Left ventricle myocardium superior (tissue), 1 donor: Measurements from ENCODE around the gene KIFAP3. TPM values are rescaled to one million over a fixed set of nuclear protein-coding genes. Genes with fewer than 3 reads are reported as not detected.
A peak's percentile ranks its signal among the peaks of the same experiment; 100 is the strongest.
"Not testable (repeated sequence)": the region's sequence is repeated elsewhere in the genome, so short reads cannot be mapped to it uniquely, and the experiment has no call there.

Source experiments
- ATAC-seq: fragments of 200-7000 bp; cut with Tn5 transposase; one replicate; pipeline ENCODE4 v1.9.1; 2020; ENCODE audit warnings: mild to moderate bottlenecking, moderate library complexity
- DNase-seq: peaks from one replicate; pipeline ENCODE4 v3.0.0-alpha.2; 2020
- intact Hi-C: fragments of 100-400 bp; cut with micrococcal nuclease; formaldehyde crosslinking; loops from one replicate; pipeline ENCODE4 v1.11.0; 2022
- total RNA-seq: library from RNA; stranded (reverse); fragmentation: NEBNext Ultra II Directional; extraction: Animal tissue kit (Norgen Biotek cat#: 25700); gene quantifications from one replicate; pipeline ENCODE4 v1.2.1, GENCODE V29; 2021
- donor health status: DM: no; HTN: yes; CAD: no; lungs with severe emphysema.

Gene KIFAP3
- total RNA-seq, 1 donor from 2014 or later, result 20.7 TPM

DNA sequence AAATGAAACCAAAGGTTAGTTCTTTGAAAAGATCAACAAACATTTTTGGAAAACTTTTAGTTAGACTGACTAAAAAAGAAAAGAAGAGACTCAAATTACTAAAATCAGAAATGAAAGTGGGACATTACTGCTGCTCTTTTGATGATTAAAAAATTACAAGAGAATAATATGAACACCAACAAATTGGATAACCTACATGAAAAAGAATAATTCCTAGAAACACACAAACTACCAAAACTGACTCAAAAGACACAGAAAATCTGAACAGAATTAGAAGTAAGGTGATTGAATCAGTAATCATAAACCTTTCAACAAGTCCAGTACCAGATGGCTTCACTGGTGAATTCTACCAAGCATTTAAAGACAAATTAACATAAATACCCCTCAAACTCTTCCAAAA, 5.6 kb downstream of the KIFAP3 start:
- no peak for DNase-seq
- intact Hi-C loops, result no loop called here
- ATAC-seq, result no peak

DNA sequence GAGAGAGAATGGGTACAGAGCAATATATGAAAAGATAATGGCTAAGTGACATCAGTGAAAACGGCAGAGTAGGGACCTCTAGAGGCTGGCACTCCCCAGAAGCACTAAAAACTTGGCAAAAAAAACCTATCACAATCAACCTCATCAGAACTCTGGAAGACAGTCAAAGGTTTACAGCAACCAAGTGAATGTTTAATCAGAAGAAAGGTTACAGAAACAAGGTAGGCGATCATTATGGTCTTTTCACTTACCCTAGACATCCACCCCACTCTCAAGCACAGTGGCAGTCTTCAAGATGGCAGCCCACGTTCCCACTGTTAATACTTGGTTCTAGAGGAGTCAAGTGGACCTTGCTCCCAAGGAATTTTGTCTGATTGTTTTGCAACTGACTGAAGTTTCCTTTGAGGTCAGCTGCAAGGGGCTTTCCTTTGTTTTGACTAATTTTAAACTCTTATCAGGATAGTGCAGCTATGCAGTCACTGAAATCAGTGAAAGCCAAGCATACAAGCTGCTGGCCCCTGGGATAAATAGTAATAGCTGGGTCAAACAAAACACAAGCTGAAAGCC, 7.2 kb downstream of the KIFAP3 start:
- intact Hi-C loops, result no loop called here
- peak; percentile 55 for ATAC-seq

DNA sequence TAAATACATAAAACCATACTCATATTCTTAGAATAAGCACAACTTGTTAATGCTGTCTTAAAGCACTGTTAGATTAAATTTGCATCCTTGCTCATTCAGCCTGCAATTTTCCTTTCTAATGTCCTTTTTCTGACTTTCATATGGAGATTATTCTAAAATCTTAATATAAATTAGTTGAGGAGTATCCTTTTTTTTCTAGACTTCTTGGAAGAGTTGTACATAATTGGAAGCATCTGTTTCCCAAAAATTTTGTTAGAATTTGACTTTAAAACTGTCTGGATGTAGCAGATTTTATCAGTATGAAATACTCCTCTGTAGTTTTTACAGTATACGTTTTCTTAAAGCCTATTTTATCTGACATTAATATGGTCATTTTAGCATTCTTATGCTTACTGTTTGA, 9.7 kb downstream of the KIFAP3 start:
- no peak for ATAC-seq
- DNase-seq, result no peak
- intact Hi-C loops, result no loop called here

More for the DNA sequence above, 7.2 kb downstream of the KIFAP3 start:
- no peak for DNase-seq

DNA sequence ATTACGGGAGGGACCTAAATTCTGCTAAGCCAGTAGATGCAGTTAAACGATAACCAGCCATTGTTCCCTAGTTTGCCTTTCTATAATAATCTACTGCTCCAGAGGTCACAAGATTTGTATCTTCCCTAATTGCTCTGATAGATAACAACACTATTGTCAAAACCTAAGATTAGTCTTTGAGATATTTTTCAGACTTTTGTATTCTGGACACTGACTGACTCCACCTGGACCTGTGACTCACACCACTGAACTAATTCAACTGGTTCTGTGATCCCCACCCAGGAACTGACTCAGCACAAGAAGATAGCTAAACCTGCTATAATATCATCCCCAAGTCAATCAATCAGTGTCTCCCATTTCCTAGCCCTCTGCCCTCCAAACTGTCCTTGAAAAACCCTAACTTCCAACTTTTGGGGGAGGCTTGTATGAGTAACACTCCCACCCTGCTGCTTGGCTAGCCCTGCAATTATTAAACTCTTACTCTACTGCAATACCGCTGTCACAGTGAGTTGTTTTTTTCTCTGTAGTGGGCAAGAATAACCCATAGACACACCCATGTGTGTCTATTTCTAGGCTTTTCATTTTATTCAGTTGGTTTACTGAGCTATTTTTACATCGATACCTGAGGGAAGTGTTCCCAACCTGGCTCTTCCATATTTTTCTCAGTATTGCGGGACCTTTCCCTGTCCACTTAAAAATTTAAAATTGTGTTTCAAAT, 11.2 kb downstream of the KIFAP3 start:
- DNase-seq, result no peak
- intact Hi-C loops, result no loop called here
- no peak for ATAC-seq

DNA sequence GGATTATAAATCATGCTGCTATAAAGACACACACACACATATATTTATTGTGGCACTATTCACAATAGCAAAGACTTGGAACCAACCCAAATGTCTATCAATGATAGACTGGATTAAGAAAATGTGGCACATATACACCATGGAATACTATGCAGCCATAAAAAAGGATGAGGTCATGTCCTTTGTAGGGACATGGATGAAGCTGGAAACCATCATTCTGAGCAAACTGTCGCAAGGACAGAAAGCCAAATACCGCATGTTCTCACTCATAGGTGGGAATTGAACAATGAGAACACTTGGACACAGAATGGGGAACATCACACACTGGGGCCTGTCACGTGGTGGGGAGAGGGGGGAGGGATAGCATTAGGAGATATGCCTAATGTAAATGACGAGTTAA, 12.8 kb downstream of the KIFAP3 start:
- DNase-seq, ATAC-seq, intact Hi-C loops: not testable (repeated sequence)

DNA sequence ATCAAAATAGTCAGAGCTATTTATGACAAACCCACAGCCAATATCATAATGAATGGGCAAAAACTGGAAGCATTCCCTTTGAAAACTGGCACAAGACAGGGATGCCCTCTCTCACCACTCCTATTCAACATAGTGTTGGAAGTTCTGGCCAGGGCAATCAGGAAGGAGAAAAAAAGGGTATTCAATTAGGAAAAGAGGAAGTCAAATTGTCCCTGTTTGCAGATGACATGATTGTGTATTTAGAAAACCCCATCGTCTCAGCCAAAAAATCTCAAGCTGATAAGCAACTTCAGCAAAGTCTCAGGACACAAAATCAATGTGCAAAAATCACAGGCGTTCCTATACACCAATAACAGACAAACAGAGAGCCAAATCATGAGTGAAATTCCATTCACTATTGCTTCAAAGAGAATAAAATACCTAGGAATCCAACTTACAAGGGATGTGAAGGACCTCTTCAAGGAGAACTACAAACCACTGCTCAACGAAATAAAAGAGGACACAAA, 14.4 kb downstream of the KIFAP3 start:
- DNase-seq, ATAC-seq, intact Hi-C loops: not testable (repeated sequence)

DNA sequence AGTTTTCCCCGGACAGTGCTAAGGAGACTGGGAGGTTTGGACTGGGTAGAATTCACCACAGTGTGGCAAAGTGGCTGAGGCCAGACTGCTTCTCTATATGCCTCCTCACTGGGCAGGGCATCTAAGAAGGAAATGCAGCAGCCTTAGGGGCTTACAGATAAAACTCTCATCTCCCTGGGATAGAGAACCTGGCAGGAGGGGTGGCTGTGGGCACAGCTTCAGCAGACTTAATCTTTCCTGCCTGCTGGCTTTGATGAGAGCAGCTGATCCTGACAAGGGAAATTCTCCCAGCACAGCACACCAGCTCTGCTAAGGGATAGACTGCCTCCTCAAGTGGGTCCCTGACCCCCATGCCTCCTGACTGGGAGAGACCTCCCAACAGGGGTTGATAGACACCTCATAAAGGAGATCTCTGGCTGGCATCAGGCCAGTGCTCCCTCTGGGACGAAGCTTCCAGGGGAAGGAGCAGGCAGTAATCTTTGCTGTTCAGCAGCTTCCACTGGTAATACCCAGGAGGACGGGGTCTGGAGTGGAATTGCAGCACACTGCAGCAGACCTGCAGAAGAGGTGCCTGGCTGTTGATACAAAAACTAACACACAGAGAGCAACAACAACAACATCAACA, 25.2 kb downstream of the KIFAP3 start:
- intact Hi-C loops, result no loop called here
- ATAC-seq (peak; percentile 18), DNase-seq (peak; percentile 22)

DNA sequence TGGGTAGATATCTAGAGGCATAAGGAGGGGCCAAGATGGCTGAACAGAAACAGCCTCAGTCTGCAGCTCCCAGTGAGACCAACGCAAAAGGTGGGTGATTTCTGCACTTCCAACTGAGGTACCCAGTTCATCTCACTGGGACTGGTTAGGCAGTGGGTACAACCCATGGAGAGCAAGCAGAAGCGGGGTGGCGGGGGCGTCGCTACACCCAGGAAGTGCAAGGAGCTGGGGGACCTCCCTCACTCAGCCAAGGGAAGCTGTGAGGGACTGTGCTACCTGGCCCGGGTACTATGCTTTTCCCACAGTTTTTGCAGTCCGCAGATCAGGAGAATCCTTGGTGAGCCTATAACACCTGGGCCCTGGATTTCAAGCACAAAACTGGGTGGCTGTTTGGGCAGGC, 26.0 kb downstream of the KIFAP3 start:
- intact Hi-C loops, result no loop called here
- ATAC-seq (no peak), DNase-seq (no peak)

DNA sequence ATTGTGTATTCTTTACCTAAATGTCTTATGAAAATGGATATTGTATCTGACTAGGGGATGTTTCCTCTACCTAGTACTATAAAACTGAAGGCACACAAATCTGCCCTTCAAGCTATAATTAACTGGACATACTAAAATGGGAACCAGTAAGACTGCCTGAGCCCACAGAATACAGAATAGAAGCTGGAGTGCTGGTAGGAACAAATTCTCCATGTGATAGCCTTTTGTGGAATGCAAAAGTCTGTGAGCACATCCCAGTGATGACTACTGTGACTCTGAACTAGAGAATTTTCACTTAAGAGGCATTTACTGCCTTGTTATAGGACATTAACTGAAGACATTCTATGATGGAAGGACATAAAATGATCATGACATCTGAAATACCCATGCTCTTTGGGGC, 30.3 kb downstream of the KIFAP3 start:
- intact Hi-C loops, result no loop called here
- ATAC-seq, result peak; percentile 95

DNA sequence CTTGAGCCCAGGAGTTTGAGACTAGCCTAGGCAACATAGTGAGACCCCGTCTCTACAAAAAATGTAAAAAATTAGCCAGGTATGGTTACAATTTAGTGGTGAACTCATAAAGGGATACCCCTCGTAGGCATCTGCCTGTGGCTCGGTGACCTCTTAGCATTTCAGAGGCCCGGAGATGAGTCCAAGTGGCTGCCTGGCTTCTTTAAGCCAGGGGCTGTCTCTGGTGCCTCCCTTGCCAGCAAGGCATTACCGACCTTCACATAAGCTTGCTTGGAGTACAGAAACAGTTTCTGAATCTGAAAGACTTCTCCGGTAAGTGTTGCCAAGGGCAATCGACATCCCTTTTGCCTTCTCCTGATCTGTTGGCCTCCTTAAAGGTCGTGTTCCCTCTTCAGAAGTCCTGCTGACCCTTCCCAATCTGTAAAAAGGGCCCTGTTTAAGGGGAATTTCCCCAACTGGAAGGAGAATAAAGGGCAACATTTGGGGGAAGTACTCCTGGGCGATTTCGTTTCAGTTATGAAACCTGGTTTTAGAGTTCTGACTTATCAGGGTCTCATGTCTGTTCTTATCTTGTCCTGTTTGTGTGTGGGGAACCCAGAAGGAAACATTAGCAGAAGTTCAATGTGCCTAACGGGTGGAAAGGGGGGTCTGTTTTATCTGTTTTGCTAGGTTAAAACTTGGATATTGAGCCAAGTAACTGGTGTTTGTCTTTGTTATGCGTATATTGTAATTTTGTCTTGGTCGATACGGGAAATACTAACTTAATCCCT, 32.9 kb downstream of the KIFAP3 start:
- DNase-seq (no peak), ATAC-seq (no peak)
- intact Hi-C loops, result no loop called here

More for the DNA sequence above, 30.3 kb downstream of the KIFAP3 start:
- no peak for DNase-seq

DNA sequence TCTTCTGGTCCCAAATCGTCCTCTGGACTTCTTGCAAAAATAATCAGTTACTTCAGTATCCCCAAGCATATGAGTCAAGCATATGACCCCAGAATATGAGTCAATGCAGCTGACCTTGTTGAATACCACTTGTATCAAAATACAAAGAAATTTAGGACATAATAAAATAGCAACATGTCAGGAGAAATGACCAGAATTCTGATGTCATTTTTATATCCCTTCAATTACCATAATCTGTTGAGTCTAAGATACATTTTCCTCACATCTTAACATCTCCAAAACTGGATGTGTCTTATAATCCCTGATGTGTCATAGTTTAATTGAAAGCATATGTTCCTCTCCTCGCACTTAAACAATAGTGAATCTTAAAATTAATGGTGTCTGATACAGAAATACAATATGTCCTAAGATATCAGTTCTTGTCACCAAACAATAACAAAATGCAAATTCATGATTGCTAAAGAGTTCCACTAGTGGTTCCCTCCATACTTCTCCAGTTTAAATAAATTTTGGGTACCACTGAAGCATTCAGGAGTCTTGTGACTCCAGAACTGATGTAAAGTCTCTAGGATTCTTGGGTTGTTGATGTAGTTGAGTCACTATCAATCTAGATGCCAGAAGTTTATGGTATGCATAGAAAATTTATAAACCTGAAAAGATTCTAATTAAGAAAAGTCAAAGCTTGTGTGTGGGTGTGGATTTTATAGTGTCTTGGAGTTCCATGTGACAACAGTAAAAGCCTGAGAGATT, 41.8 kb downstream of the KIFAP3 start:
- intact Hi-C loops, result no loop called here
- DNase-seq (no peak), ATAC-seq (no peak)

DNA sequence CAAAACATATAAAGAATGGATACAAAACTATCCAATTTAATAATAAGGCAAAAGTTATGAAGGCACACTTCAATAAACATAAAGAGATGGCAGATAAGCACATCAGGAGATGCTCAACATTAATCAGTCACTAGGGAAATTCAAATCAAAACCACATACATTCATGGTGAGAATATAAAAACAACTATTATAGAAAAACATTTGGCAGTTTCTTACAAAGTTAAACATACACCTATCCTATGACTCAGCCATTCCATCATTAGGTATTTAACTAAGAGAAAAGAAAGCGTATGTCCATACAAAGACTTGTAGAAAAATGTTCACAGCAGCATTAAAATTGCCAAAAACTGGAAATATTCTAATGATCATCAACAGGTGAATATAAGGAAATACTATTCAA, 44.3 kb downstream of the KIFAP3 start:
- DNase-seq (no peak), ATAC-seq (no peak)
- intact Hi-C loops, result no loop called here

DNA sequence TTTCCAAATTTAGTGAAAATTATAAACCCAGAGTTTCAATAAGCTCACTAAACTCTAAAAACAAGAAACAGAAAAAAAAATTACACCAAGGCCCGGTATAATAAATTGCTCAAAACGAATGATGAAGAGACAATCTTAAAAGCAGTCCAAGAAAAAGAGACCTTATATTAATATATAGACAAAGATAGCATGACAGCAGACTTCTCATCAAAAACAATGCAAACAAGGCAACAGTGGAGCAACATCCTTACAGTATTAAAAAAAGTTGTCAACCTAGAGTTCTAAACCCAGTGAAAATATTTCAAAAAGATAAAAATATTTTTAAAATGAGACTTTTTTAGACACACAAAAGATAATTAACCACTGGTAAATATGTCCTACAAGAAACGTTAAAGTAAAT, 46.7 kb downstream of the KIFAP3 start:
- ATAC-seq, result no peak
- intact Hi-C loops, result no loop called here
- DNase-seq, result no peak

DNA sequence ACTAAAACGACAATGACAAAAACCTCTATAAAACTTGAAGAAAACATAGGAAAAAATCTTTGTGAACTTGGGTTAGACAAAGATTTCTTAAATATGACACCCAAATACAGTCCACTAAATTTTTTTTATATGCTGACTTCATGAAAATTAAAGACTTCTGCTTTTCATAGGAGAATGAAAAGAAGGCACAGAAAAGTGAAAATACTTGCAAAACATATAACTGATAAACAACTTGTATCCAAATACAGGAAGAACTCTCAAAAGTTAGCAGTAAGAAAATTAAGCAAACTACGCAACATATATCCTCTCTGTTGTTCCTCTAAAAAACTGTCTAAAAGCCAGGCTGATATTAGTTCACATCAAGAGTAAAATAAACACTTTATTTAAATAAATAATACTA, 53.6 kb downstream of the KIFAP3 start:
- intact Hi-C loops, result no loop called here
- ATAC-seq, result no peak
- no peak for DNase-seq

DNA sequence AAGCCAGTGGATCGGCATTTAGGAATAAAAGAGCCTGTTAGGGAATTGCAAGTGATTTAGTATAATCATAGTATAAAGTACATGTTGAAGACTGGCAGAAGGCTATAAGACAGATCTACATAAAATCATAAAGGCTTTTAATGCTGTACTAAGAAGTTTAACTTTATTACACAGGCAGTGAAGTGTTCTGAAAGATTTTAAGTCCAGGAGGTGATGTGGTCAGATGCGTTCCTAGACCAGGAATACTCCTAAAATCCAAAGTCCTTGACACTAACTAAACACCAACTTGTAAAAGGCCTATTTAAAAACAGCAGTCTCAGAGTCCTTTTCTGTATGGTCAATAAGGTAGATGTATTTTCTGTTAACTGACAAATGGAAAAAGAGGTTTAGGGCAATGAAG, 57.0 kb downstream of the KIFAP3 start:
- ATAC-seq (no peak), DNase-seq (no peak)
- intact Hi-C loops, result loop anchor here (10.0 kb wide), 1 partner anchor 747 kb away; no protein-coding TSS in a partner anchor

DNA sequence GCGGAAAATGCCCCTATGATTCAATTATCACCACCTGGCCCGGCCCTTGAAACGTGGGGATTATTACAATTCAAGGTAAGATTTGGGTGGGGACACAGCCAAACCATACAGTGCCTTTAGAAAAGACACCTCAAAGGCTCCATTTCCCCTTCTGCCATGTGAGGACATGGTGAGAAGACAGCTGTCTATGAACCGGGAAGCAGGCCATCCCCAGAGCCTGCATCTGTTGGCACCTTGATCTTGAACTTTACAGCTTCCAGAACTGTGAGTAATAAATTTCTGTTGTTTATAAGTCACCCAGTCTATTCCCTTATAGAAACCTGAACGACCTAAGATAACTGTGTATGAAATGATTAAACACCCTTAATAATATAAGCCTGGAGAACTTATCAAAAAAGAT, 61.6 kb downstream of the KIFAP3 start:
- no peak for ATAC-seq
- intact Hi-C loops, result loop anchor here (10.0 kb wide), 1 partner anchor 752 kb away; no protein-coding TSS in a partner anchor
- no peak for DNase-seq

DNA sequence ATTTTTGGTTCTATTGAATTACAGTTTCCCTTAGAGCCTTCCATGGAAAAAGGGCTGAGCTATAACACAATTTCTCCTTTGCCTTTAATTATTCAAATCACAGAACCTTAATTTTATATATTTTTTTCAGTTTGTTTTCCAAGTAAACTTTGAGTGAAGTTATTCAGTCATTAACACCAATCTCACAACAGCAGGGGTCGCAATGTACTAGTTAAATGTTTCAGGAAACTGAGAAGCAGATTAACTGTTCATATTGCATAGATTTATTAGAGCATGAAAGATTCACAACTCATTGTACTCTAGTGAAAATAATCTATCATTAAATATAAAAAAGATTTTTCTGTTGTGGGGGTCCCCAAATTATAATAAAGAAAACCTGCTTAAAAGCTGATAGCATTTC, 64.1 kb downstream of the KIFAP3 start:
- intact Hi-C loops, result loop anchor here (10.0 kb wide), 1 partner anchor 754 kb away; no protein-coding TSS in a partner anchor
- no peak for ATAC-seq
- no peak for DNase-seq

DNA sequence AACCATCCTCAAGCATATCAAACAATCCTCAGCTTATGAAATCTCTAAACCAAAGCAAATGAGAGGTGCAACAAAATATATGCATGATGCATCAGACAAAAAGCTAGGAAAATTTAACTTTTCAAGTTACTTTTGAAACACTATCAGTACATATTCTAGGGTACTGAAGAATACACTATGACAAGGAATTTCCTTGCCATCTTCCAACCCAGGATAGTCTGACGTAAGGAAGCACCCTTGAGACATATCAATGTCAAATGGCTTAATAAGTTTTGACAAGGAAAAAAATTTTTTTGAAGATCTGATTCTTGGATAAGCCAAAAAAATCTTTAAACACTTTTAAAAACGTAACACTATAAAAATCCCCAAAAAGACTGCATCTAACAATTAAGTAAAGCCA, 64.9 kb downstream of the KIFAP3 start:
- intact Hi-C loops, result no loop called here
- no peak for ATAC-seq
- DNase-seq, result no peak

DNA sequence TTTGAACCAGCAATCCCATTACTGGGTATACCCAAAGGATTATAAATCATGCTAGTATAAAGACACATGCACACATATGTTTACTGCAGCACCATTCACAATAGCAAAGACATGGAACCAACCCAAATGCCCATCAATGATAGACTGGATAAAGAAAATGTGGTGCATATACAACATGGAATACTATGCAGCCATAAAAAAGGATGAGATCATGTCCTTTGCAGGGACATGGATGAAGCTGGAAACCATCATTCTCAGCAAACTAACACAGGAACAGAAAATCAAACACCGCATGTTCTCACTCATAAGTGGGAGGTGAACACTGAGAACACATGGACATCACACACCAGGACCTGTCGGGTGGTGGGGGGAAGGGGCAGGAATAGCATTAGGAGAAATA, 65.8 kb downstream of the KIFAP3 start:
- intact Hi-C loops, DNase-seq, ATAC-seq: not testable (repeated sequence)
